GM18951 (cell line): ENCODE results near the gene PTPRN2.

Source experiments
- POLR2A ChIP-seq: IDR thresholded peaks from 4 replicates; pipeline ENCODE4 v1.6.1; 2011; ENCODE audit warnings: mild to moderate bottlenecking; ENCODE audit not compliant: insufficient read length, insufficient read depth; ENCODE audit errors: extremely low read depth
- in situ Hi-C: fragments of 300-500 bp; cut with MboI; formaldehyde crosslinking; loops from one replicate; pipeline ENCODE4 v1.12.0; 2022; ENCODE audit warnings: low sequenced_read_pairs, mixed read lengths, inconsistent platforms; ENCODE audit not compliant: unreplicated experiment

PTPRN2 gene

DNA sequence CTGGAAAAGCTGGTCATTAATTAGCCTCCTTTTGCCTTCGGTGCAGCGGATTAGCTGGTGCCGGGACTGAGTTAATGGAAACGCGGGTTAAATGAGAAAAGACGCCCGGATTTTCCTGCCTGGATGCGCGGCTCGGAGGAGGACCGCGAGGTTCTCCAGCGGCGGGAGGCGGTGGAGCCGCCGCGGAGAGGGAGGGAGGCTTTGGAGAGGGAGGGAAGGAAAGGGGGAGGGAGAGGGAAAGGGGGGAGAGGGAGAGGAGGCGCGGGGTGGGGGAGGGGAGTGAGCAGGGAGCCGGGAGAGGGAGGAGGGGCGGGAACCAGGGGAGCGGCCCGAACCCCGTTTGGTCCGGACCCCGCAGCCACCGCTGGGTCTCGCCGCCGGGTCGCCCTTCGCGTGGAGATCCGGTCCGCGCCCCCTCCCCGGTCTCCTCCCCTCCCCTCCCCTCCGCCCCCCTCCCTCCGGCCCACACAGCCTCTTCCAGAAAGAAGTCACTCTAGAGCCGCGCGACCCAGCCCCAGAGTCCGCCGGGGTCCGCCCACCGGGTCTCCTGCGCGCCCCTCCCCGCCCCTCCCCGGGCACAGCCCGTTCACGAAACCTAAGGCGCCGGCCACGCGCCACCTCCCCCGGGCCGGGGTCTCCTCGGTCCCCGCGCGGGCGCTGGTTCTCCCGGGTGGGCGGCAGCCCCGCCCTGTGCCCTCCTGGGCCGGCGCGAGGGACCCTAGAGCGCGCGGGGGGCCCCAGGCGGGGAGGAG lies 903.3 kb downstream of the PTPRN2 start:
- in situ Hi-C loops: no loop called here
- no peak for TF ChIP-seq POLR2A

DNA sequence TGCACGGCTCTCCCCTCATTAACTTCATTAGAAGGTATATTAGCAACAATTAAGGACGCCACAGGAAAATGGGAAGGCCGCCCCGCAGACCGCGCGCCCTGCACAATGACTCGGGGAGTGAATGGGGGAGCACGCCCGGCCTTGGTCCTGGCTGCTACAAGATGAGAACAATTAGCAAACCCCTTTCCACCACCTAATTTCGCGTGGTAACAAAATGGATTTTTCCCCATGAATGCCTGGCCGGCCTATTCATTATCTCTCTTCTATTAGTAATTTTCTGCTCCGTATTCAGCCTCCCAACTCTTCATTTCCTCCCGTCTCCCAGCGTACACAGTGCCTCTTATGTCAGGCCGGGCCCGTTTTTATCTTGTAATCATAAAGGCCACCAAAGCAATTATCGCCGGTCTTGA lies 903.9 kb downstream of the PTPRN2 start:
- in situ Hi-C loops: no loop called here
- TF ChIP-seq POLR2A: no peak

DNA sequence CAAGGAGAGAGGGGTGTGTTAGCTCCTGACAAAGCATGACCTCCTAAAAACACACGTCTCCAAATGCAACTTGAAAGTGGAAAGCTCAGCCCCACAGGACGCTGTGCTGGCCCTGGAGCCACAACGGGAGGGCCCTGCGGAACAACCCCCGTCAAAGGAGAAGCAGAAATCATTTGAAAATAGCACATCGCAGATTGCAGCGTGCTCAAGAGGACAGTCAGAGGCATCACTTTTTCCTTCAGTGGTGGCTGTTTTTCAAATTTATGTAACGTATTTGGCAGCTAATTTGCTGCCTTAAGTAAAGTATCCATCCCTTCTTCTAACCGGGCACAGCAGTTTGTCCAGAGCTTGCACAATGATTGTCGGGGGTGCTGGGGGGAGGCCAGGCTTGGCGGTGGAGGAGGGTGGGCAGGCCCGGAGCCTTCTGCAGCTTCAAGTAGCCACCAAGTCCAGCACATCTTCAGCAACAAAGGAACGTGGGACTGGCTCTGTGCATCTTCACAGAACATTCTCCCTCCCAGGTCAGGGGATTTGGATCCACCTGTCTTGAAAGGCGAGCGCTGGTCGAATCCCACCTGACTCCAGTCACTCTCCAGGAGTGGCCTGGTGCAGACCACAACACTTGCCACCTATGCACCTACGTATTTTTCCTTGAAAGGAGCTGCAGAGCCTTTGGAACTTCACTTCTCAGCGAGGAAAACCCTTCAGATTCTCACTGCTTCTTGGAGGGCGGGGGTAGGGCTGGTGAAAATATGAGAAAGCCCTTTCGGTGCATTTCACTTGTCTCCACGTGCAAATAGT lies 904.5 kb downstream of the PTPRN2 start:
- in situ Hi-C loops: no loop called here
- no peak for TF ChIP-seq POLR2A

DNA sequence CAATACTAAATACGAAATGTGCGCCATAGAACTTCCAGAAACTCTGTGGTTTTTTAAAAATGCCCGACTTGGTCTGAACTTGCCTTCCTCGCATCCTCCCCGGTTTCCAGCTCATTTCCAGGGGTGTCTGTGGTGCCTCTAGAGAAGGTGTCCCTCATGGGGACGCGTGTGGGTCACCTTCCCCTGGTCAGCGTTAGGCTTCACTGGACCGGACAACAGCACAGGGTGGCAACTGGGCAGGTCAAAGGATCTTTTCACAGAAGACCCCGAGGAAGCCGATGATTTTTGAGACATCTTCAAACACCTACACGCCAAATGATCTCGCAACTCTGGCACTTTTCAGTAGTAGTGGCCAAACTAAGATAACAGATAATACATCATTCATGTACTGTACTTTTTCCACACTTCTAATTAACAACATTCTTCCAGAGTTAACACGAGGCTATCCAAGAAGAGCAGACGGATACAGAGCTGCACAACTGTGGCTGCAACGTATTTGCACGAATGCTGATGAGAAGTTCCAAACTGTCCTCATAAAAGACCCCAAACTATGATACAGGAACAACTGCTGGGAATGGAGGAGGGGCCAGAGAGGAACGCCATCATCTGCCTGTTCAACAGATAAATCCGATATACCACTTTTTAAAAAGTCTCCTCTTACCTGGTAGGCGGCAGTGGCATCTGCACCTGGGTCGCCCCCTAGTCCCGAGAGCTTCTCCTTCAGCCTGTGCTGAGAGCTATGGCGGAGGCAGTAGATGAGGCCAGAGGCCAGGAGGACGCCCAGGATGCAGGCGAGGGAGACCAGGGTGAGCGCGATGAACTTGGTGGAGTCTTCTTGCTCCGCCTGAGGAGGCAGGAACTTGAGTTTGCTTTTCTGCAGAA lies 905.3 kb downstream of the PTPRN2 start:
- no peak for TF ChIP-seq POLR2A
- in situ Hi-C loops: no loop called here

DNA sequence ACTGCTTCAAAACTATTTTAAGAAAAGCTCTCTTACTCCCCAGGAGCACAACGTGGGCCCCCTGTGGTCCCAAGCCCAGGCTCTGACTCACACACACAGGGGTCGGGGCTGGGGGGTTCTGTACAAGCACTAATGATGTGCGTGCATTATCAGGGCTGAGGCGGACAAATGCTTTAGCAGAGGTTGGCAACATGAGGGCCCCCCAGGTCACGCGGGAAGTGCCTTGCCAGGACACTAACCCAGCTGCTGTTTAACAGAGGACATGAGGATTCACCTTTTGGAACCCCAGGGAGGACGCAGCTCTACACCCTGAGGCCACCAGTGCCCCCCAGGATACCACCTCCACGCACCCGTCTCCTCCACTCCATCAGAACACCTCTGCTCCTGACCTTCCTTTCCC lies 908.0 kb downstream of the PTPRN2 start:
- in situ Hi-C loops: no loop called here
- TF ChIP-seq POLR2A: no peak

DNA sequence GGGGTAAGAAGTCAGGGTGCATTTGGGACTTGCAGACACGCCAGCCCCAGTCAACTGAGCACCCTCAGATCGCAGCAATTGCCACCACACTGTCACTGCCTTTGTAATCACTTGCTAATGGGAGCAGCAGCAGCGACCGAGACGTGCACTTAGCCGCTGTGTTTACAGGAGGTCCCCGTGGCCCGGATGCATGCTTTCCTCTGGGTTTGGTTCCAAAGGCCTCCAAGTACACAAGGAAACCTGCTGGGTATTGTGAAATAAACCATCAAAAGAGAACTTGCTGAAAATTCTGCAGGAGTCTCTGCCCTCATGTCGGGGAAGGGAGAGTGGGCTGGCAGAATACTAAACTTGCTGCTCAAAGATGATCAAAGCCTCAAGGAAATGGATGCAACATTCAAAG lies 909.1 kb downstream of the PTPRN2 start:
- in situ Hi-C loops: no loop called here

DNA sequence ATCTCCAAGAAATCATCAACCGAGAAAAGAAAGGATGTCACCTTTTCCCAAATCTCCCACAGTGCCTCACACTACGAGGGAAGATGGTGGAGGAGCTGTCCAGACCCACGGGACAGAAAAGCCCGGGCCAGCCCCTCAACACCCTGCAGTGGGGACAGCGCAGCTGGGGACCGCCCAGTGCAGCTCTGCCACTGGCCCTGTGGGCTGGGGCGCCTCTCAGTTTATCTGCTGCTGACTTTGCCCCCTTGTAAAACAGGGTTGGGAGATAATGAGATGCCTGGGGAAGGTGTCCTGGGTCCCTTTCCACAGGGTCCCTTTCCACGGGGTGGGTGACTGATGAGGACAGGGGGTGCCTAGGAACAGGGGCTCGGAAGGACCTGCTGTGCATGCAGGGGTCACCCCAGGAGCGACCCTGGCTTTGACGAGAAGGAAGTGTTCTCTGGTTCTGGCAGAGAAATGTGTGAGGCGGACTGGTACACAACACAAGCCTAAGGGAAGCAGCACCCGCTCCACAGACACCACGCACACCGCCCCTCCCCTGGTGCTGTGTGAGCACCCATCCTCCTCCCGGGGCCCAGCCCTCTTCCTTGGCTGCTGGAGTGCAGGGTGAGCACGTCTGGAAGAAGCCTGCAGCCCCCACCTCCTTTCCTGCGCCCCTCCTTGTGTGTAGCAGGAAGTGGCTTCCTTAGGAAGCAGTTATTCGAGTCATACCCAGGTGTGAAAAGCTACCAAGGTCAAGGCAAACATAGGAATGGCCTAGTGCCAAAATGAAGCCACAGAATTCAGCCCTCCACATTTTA lies 911.0 kb downstream of the PTPRN2 start:
- in situ Hi-C loops: no loop called here
- no peak for TF ChIP-seq POLR2A

More for the DNA sequence above, 909.1 kb downstream of the PTPRN2 start:
- no peak for TF ChIP-seq POLR2A

DNA sequence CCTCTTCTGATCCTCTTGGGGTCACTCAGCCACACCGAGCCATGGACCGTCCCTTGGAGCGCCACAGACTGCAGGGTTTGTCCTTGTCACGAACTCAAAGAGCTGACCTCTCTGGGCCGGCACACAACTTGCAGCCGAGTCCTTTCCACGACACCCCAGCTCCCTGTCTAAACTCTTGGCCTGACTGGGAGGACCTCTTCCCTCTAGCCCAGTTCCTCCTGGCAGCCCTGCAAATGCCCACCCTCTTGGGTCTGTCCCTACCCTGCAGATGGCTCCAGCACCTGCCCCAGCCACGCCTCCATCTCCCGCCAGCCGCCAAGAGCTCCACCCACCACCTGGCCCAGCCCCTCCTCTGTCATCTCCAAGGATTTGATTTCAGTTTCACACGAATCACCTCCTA lies 911.6 kb downstream of the PTPRN2 start:
- TF ChIP-seq POLR2A: no peak
- in situ Hi-C loops: no loop called here

DNA sequence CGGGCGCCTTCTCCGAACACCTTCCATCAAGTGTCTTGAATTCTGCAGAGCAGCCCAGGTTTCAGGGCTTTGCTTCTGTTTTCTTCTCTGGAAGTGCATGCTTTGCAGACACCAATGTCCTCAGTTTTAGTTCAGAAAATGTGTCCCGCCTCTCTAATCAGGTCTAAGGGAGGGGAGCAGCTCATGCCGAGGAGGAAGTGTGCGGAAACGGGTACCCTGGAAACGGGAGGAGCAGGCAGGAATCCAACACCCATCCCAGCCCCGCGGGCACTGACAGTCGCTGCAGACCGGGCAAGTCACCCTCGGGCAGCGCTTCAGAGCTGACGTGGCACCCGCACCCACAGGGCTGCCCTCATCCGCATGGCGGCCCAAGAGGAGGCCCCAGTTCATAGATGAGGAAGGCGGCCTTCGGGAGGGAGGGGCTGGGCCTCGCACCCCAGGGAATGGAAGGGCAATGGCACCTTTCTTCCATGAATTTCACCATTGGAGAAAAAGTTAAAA lies 912.1 kb downstream of the PTPRN2 start:
- no peak for TF ChIP-seq POLR2A
- in situ Hi-C loops: no loop called here

DNA sequence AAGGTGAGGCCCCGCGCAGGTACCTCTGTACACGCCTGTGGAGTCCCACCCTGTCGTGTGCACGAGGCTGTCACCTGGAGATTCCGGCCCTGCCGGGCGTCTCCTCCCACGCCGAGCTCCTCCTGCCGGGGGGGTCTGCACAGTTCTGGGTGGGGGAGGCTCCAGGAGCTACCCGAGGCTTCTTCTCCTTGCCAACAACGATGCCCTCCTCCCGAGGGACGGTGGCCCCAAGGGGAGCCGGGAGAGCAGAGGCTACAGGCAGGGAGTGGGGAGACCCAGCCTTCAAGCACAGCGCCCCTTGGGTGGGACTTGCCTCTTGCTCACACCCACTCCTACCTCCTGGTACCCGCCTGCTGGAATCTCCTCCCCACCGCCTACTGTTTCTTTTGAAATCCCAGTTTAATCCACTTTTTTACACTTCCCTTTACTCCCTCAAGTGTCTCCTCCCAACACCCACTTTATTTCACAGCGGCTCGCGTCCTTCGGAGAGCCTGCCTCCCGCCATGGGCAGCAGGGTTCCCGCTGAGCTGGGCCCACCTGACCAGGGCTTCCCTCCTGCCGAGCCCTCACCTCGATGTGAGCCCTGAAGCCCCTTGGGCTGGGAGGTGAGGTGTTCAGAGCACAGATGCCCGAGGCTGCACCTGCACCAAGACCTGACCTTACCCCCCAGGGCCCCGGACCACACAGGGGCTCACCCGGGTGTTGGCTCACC lies 912.8 kb downstream of the PTPRN2 start:
- in situ Hi-C loops: no loop called here

DNA sequence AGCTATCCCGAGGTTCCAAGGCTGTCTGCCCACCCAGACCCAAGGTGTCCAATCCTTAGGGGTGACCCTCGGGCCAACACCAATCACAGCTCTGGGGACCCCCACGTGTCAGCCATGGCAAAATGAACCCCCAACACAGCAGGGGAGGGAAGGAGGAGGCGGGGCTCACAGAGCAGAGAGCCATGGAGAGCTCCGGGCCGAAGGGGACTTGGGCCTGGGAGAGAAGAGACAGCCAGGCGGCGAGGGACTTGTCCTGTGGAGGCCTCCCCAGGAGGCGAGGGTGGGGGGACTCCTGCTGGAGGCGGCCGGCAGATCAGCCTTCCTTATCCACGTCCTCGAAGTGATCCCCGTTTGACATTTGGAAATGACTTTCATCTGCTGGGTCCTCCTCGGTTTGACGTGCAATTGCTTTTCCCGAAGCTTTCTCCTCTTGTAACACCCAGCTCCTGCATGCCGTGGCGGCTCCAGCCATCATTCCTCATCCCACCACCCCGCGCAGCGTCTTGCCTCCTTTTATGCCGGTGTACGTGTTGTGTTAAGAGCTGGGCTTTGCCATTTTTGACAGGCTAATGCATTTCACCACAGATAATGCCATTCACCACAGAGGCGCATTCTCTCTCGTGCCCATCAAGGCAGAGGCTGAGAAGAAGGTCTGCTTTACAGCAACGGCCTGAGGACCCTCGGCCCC lies 913.5 kb downstream of the PTPRN2 start:
- TF ChIP-seq POLR2A: no peak
- in situ Hi-C loops: no loop called here

More for the DNA sequence above, 912.8 kb downstream of the PTPRN2 start:
- TF ChIP-seq POLR2A: no peak
